Stimulated activated CD4-positive, alpha-beta T cell treated with anti-CD3 and anti-CD28 coated beads, Interleukin-1b, Interleukin-23, amount 100 ng/mL, for 24 hours (primary cell): Measurements from ENCODE around the gene RPSA.
"Not testable (repeated sequence)": the region's sequence is repeated elsewhere in the genome, so short reads cannot be mapped to it uniquely, and the experiment has no call there.

Experiments
- DNase-seq, 4 experiments: peaks; one replicate each; pipeline ENCODE4 v3.0.0-alpha.2; 2020; ENCODE audit warnings: low read depth in 4 of 4, low spot score in 1 of 4

Gene RPSA

DNA sequence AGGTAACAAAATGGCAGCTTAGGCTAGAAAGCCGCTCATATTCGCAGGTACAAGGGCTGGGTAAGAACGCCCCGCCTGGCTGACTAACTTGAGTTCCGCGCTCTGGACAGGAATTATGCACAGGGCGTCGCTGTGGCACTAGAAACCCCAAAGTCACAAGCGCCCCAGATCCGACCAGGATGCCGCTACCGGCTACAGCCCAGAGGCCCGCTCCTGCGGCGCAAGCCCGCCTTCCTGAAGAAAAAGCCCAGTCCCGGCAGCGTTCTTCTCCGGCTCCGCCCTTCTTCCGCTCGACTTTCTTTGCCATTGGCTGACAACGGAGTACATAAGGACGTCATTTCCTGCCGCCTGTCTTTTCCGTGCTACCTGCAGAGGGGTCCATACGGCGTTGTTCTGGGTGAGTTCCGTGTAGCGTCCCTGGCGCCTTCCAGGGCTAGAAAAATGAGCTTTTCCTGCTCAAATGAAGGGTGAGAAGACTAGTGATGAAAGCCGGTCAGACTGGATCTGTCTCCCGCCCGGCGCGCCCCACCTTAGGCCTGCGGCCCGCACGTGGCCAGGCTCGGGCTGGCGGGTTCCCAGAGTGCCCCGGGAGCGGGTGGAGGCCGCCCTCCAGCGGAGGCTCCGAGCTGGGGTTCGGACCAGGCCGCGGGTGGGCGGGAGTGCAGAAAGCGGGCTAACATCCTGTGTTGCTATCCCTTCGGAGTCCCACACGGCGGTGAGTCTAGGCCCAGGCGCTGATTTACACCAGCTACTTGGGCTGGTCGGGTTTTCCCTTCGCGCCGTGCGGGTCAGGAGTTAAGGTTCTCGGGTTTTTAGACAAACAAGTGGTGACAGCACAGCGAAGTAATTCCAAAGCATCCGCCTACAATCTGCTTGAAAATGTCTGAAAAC, at the start of gene RPSA:
Gene RPSA, plus strand, starts transcription at position 353 of the 891 bp plus-strand sequence. CDS start 934 bp downstream, outside the sequence.
- peak; percentile 84 to 89 (median 87) for DNase-seq

DNA sequence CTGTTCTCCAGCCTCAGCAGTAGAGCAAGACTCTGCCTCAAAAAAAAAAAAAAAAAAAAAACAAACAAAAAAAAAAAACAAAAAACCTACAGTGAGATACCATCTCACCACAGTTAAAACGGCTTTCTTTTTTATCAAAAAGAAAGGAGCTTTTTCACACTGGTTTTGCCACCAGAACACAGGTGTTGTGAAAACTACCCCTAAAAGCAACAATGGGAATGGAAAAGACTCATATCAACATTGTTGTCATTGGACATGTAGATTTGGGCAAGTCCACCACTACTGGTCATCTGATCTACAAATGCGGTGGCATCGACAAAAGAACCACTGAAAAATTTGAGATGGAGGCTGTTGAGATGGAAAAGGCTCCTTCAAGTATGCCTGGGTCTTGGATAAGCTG, 48.2 kb upstream of the RPSA start:
- DNase-seq: no peak

DNA sequence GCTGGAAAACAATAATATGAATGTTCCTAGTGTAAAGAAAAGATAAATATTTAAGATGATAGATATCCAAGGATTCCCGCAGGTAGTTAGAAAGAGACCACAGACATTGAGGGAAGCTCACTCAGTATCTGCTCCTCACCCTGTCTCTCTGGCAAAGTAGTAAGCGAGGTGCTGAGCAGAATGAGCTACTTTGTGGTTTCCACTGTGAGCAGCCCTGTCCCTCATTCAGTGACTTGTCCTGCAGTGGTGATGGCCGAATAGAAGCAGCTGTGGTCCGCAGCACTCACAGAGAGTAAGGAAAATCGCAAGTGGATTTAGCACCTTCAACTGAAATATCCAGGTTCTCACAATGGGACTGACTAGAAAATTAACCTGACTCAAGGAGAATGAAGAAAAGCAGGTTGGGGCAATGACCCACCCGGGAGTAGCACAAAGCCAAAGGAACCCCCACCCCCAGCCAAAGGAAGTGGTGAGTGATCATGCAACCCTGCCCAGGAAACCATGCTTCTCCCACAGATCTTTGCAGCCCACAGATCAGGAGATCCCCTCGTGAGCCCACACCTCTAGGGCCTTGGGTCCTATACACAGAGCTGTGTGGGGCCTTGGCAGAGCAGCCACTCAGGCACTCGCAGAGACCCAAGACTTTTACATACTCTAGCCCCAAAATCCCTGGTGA, 45.1 kb upstream of the RPSA start:
- DNase-seq: peak in 2 of 4 experiments; percentile 9

DNA sequence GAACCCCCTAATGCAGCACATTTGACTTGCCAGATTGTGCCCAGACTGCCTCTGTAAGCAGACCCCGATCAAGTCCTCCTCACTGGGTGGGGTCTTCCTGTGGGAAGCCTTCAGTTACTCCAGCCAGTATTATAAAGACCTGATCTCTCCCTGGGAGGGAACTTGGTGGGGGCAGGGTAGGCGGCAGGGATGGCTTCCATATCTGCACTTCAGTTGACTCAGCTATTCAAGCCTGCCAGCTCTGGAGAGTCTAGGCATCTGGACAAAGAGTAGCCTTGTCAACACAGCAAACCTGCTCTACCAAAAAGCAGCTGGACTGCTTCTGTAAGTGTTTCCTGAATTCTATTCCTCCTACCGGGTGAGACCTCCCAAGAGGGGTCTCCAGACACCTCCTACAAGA, 44.3 kb upstream of the RPSA start:
- no peak for DNase-seq

DNA sequence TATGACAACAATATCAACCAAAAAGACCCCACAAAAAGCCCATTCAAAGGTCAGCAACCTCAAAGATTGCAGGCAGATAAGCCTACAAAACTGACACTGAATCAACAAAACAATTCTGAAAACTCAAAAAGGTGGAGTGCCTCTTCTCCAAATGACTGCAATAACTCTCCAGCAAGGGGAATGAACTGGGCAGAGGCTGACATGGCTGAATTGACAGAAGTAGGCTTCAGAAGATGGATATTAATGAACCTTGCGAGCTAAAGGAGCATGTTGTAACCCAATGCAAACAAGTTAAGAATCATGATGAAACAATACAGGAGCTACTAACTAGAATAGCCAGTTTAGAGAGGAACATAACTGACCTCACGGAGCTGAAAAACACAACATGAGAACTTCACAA, 43.7 kb upstream of the RPSA start:
- DNase-seq: no peak

DNA sequence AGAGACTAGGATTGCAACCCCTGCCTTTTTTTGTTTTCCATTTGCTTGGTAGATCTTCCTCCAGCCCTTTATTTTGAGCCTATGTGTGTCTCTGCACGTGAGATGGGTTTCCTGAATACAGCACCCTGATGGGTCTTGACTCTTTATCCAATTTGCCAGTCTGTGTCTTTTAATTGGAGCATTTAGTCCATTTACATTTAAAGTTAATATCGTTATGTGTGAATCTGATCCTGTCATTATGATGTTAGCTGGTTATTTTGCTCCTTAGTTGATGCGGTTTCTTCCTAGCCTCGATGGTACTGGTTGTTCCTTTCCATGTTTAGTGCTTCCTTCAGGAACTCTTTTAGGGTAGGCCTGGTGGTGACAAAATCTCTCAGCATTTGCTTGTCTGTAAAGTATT, 36.1 kb upstream of the RPSA start:
- DNase-seq: not testable (repeated sequence)

DNA sequence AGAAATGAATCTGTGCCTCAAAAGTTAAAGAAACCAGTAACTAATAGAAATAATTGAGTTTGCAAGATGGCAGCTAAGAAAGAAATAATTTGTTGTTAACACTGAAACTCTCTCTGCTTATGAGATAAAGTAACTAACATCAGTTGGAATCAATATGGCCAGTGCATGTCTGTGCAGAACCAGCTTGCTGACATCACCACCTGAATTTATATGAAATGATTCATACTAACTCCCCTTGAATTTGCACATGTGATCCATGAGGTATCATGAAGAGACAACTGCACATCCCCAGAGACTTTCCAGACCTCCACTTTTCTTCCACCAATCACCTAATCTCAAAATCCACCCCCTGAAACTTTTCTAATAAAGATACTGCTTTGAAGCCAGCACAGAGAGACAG, 33.7 kb upstream of the RPSA start:
- DNase-seq: no peak

DNA sequence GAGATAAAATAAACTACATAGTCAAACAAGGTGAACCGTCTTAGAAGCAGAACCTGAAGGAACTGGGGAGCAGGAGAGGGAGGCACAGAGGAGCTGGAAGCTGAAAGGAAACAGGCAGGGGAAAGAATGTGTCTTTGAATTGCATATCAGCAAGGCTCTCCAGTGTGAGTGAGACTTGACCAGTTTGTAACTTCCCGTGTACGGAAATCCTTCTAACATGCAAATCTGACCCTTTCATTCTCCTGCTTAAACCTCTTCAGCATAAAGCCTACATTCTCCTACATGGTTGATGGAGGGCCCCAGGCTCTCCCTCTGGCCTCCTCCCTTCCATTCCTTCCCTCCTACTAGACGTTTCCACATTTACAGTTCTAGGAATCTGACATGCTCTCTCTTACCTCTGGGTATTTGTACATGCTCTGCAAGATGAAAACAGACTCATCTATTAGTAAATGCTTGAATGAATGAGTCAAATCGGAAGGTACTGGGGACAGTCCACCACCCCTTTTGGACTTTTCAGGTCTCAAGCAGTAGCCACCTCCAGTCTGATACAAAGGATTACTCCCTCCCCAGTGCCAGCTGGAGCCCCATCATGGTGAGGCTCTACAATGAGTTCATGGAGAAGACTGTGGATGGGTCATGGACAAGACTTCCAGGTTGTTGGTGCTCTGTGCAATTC, 29.4 kb upstream of the RPSA start:
- no peak for DNase-seq

DNA sequence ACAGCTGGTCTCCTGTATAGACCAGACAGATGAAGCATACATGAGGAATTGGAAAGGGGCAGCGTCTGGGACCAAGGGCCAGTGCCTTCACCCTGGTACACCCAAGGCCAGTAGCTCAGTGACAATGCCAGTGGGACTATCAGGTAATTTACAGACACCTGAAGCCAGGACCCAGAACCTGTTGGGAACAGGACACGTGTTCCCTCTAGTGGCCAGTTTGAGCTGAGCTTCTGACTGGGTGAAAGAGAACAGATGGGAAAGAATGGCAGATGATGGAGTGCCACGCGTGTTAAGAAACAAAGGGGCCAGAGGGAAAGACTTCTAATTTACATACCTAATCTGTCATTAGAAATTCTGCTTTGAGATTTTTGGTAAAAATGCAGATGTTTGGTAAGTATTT, 28.4 kb upstream of the RPSA start:
- DNase-seq: peak; percentile 17 to 38 (median 24)

DNA sequence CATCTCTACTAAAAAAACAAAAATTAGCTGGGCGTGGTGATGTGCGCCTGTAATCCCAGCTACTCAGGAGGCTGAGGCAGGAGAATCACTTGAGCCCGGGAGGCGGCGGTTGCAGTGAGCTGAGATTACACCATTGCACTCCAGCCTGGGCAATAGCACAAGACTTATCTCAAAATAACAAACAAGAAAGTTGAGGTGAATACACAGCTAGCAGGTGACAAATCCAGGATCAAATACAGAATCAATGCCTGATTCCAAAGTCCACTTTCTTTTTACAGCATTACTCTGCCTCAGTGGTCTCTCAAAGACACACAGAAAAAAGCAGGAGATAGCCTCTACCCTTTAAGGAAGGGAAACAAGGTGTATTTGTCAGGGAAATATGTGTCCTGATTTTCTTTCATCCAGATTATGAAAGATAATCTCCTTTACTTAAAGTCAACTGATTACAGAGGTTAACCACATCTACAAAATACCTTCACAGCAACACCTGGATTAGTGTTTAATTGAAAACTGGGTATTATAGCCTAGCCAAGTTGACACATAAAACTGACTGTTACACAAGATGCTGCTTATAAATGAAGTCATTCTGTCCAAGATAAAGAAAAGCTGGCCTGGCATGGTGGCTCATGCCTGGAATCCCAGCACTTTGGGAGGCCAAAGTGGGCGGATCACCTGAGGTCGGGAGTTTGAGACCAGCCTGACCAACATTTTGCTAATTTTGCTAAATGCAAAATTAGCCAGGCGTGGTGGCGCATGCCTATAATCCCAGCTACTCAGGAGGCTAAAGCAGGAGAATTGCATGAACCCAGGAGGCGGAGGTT, 27.4 kb upstream of the RPSA start:
- no peak for DNase-seq

DNA sequence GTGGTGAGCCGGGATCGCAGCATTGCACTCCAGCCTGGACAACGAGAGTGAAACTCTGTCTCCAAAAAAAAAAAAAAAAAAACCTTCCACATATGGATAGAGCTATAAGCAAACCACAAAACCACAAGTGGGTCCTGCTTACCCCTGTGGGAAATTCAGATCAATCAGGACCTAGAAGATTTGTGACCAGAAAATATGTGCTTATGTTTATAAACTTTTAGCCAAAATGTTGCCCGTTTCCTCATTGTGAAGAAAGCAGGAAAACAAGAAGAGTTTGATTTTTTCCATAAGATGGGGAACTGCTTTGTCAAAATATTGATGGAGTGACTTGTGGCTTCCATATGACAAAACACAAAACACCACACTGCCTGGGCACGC, 26.8 kb upstream of the RPSA start:
- no peak for DNase-seq

DNA sequence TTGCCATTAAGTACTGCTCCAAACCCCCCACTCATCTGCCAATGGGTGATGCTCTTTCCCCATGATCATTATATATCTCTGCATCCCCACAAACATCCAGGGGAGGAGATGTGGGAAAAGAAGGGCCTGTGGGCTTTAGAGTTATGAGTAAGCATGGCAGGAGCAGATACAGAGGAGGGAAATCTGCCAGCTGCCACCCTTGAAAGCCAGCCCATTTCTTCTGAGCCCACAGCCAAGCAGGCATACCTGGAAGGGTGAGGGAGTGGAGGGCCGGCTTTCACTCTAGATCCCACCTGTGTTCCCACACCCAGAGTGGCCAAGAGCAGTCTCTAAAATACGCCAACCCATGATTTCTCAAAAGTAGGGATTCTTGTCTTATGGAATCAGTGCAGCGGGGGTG, 25.1 kb upstream of the RPSA start:
- DNase-seq: no peak

DNA sequence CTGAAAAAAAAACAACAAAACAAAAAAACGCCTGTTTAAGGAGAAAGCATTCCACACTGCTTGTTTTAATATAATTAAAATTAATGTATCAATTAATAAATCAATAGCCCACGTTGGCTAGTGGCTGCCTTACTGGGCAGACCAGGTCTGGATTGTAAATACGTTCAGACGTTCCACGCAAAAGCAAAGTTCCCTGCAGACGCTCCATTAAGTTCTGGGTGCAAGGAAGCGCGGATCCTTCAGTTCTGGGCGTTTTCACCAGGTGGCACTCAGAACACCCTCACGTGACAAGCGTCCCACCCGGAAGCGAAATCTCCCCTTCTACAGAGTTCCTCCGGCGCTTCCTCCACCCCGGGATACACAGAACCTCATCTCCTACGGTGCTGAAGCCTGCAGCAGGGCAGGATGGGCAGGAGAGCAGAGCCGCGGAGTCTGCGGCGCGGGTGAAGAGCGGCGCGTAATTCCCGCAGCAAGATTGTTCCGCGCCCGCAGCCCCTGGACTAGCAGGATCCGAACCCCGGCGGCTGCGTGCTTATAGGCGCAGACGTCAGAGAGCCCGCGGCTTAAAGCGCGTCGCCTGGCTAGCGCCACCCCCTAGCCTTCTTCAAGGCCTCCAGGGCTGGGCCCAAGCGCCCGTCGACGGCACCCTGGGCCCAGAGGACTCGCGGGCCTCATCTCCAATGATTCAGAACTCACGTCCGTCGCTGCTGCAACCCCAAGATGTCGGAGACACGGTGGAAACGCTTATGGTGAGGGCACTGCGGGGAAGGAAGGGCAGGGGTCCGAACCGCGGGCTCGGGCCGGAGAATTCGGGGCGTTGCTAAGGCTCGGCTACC, 23.3 kb upstream of the RPSA start, which contains the start of gene SLC25A38:
Gene SLC25A38, plus strand, starts transcription at position 326 of the 836 bp plus-strand sequence. Its CDS starts 355 bp downstream, at position 681.
- DNase-seq: peak; percentile 45 to 76 (median 62)

DNA sequence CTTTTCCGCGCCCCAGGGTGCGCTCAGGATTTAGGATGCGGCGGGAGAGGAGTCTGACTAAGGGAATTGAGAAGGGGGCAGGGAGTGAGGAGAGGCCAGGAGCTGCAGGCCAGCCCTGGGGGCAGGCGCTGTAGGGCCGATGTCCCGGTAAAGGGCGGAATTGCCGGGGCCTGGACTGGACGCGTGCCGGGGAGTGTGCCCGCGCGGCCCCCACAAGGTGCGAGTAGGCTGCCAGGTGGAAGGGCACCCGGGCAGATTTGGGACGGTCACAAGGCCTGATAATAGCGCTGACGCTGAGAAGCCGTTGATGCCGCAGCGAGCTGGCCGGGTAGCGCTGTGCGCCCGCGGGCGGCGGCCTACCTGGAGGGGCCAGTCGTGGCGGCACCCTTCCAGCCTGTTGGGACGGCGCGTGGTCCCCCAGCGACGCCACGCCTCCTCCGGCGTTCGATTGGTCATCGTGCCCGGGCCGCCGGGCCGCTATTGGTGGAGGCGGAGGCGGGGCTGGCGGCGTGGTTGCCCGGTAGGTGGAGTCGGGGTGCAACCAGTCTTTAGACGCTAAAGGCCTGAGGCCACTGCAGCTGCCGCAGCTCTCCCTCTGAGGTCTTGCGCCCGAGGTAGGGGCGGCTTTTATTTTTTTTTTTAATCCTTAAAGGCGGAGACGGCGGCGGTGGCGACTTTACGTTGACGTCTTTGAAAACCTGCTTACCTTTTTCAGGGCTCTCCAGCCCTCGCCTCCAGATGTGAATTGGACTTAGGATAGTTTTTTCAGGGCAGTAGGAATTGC, 22.4 kb upstream of the RPSA start:
- DNase-seq: peak; percentile 85 to 95 (median 92)

DNA sequence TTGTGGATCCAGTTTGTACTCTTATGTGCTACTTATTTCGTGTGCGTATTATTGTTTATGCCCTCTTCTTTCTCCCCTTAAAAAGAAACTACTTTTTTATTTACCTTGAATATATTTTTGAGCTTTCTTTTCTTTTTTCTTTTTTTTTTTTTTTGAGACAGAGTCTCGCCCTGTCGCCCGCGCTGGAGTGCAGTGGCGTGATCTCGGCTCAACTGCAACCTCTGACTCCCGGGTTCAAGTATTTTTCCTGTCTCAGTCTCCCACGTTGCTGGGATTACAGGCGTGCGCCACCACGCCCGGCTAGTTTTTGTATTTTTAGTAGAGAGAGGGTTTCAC, 21.9 kb upstream of the RPSA start:
- no peak for DNase-seq

DNA sequence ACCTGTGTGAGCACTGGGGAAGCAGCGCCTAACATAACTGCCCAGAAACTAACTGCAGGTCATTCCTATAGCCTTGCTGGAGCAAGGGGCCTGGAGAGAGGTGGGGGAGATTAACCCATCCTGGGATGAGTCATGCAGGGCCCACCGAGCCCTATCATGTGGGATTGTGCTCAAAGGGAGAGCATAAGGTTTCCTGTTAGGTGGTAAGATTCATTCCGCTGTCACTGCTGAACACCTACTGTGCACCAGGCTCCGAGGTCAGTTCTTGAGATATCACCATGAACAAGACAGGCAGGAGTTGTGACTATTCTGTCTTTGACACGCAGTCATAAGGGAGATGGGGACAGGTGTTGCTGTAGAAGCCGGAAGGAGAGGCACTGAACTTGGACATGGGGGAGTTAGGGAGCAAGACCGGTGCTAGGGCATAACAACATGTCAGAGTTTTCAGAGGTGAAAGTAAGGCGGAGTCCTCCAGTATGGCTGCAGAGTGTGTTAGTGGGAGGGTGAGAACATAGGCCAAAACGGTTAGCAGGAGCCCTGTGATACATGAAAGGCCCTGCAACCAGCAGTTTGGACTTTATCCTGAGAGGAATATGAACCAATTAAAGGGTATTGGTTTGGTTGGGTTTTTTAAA, 20.9 kb upstream of the RPSA start:
- DNase-seq: no peak

DNA sequence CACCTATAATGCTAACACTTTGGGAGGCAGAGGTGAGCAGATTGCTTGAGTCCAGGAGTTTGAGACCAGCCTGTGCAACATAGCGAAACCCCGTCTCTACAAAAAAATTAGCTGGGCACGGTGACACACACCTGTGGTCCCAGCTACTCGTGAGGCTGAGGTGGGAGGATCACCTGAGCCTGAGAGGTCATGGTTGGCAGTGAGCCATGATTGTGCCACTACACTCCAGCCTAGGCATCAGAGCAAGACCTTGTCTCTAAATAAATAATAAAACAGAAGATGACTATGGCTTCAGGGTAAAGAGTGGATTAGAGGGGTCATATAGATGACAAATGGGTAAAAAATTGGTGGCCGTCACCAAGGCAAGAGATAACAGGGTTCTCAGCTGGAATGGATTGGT, 20.2 kb upstream of the RPSA start:
- no peak for DNase-seq

DNA sequence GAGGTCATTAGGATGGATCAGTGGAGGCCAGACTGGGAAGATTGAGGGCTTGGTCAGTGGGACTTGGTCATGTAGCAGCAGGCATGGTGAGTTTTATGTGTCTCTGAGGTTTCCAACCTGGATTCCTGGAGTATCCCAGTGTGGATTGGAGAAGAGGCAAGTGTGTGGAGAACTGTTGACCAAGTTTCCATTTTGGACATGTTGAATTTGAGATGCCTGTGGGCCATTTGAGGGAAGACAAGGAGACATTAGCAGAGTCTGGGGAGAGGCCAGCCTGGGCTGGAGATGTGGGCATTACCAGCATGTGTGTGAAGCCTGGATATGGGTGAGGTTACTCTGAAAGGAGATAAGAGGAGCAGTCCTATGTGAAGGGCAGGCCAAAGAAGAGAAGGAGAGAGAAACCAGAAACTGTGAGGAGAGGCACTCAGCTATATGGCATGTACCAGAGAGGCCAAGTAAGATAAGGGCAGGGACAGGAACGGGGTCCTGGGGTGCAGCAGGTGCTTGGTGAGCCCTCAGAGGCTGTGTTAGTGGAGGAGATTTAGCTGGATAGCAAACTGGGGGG, 19.0 kb upstream of the RPSA start:
- no peak for DNase-seq

DNA sequence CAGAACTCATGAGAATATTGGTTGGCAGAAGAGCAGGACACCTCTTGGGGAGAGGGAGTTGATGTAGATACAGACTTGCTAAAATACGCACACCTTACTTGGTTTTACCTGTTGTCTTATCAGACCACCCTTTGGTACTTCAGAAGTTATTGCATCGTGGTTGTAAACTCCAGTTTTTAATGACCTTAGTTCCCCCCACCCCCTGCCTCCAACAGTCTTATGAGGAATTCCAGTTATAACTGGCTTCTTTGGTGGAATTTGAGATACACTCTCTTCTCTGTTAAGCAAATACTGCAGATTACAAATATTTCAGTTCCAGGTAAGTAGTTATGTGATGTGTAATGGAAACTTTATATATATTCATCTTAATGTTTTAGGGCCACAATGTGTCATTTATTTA, 18.4 kb upstream of the RPSA start:
- DNase-seq: no peak
